AML-193 (cell line): ENCODE measurements around the gene NRXN2.
A peak's percentile ranks its signal among the peaks of the same experiment; 100 is the strongest.

Experiments used
- DNase-seq, 2 experiments: peaks; one replicate each; lab custom pipeline; 2025; lab: John Stamatoyannopoulos, UW

Gene NRXN2

GRCh38 chr11:64723117-64723906, at the start of gene NRXN2:
Gene NRXN2, minus strand, starts transcription at chr11:64723197. Its CDS starts 9,498 bp downstream, at chr11:64713699.
- peak; percentile 44 for DNase-seq

- peak; percentile 55 to 72 for DNase-seq
These were observed 49.5 kb upstream of the NRXN2 start for GRCh38 chr11:64772303-64773018.

GRCh38 chr11:64771861-64772260, 48.9 kb upstream of the NRXN2 start:
- no peak for DNase-seq

- no peak for DNase-seq
These were observed 47.1 kb upstream of the NRXN2 start for GRCh38 chr11:64770120-64770519.

- DNase-seq: no peak
These were observed 46.3 kb upstream of the NRXN2 start for GRCh38 chr11:64769283-64769682.

- DNase-seq: no peak
These were observed 45.3 kb upstream of the NRXN2 start for GRCh38 chr11:64768300-64768694.

- peak; percentile 37 to 54 for DNase-seq
These were observed 44.6 kb upstream of the NRXN2 start for GRCh38 chr11:64767344-64768299.

GRCh38 chr11:64766881-64767280, 43.9 kb upstream of the NRXN2 start:
- DNase-seq: no peak

GRCh38 chr11:64765851-64766665, 43.1 kb upstream of the NRXN2 start:
- DNase-seq: no peak

- DNase-seq: no peak
These were observed 42.4 kb upstream of the NRXN2 start for GRCh38 chr11:64765291-64765850.

GRCh38 chr11:64764753-64765152, 41.8 kb upstream of the NRXN2 start:
- DNase-seq: no peak

GRCh38 chr11:64764040-64764611, 41.1 kb upstream of the NRXN2 start:
- DNase-seq: no peak

GRCh38 chr11:64763526-64764039, 40.6 kb upstream of the NRXN2 start:
- no peak for DNase-seq

- DNase-seq: no peak
These were observed 39.9 kb upstream of the NRXN2 start for GRCh38 chr11:64762674-64763525.

GRCh38 chr11:64762277-64762673, 39.3 kb upstream of the NRXN2 start:
- no peak for DNase-seq

- DNase-seq: no peak
These were observed 37.9 kb upstream of the NRXN2 start for GRCh38 chr11:64760759-64761420.

GRCh38 chr11:64759722-64760719, 37.0 kb upstream of the NRXN2 start, which contains the start of gene PYGM:
Gene PYGM, minus strand, starts transcription at chr11:64759974. Its CDS starts 76 bp downstream, at chr11:64759898.
- no peak for DNase-seq
